Activated effector memory CD4-positive, alpha-beta T cell treated with anti-CD3 and anti-CD28 coated beads, Interleukin-2, amount 50 U/mL, for 16 hours (primary cell): ENCODE measurements around the gene STK32C.
A peak's percentile ranks its signal among the peaks of the same experiment; 100 is the strongest.

Source experiments
- DNase-seq: peaks from one replicate; pipeline ENCODE4 v3.0.0-alpha.2; 2020

Gene STK32C

DNA sequence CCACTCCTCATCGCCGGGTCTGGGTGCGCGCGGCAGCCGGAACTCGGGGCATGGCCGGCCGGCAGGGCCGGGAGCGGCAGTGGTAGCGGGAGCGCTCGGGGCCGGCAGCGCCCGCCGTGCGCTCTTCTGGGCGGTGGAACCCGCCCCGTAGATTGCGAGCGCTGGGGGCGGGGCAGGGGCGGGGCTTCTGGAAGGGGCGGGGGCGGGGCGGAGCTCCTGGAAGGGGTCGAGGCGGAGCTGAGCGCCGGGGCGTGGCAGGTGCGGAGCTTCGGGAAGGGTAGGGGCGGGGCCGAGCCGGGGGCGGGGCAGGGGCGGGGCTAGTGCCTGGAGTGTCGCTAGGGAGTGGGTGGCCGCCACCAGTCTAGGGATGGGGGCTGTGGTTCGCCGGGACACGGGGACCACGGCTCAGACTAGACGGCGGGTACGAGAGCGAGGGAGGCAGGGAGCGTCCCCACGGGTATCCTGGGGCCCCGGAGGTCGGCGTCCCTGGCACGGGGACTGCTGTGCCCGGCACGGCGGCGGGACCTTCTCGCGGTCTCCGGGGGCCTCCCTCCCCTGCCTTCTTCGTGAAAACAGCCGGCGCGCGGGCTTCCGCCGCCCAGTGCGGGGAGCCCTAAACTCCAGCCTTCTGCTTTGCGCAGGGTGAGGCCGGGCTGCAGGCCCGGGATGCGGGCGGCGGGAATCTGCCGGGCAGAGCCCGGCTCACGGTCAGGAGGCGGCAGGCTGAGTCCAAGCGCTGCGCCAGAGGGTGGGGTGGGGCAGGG is at the start of gene STK32C:
Gene STK32C, minus strand, starts transcription at position 128 of the 764 bp plus-strand sequence. Its CDS starts 117 bp downstream, at position 11.
- peak; percentile 95 for DNase-seq

DNA sequence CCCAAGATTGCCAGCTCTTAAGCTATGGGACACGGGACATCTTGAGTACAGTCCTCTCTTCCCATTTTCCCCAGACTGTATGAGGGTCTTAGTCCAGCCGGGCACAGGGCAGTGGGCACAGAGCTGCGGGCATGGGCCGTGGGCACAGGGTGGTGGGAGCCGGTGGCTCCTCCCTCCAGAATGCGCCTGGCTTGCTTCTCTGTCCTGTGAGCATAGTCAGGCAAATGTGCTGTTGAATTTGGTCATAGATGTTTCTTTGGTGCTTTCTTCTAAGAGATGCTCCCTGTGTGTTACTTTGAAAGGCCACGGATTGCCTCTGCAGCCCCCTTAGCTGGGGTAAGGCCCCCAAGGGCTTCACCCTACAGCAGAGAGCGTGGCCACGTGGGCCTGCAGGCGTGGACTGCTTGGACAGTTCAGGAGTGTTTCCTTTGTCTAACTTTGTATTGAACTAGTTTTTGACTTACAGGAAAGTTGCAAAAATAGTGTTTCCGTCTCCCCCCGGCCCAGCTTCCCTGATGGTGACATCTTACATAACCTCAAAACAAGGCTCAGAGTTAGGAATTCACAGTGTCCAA is 49.0 kb upstream of the STK32C start:
- DNase-seq, result no peak

DNA sequence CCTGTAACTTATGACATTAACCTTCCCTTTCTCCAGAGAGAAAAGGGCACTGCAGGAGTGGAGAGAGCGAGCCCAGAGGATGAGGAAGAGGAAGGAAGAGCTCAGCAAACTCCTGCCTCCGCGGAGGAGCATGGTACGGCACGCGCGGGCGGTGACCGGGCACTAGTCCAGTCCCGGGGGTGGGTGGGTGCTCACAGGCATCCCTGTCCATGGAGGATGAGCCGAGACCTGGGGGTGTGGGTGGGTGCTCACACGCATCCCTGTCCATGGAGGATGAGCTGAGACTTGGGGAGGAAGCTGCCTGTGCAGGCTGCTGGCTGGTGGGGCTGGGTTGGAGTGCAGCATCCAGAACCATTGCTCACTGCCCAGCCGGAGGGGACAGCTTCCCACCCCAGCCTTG is 48.0 kb upstream of the STK32C start:
- peak; percentile 16 for DNase-seq

DNA sequence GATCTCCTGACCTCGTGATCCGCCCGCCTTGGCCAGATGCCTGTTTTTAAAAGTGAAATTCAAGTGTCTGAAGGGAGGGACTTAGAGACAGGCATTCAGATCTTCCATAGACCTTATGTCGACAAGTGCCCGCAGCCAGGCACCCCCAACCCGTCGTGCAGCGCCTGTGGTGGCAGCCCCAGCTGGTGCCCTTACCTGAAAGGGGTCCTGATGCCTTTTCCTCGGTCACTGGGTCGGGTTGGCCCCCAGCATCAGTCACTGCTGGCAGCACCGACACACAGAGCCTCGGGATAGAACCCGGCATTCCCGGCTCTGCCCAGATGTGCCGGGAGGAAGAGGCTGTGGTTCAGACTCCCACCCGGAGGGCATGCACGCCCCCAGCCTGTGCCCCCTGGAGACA is 47.5 kb upstream of the STK32C start:
- DNase-seq, result no peak

DNA sequence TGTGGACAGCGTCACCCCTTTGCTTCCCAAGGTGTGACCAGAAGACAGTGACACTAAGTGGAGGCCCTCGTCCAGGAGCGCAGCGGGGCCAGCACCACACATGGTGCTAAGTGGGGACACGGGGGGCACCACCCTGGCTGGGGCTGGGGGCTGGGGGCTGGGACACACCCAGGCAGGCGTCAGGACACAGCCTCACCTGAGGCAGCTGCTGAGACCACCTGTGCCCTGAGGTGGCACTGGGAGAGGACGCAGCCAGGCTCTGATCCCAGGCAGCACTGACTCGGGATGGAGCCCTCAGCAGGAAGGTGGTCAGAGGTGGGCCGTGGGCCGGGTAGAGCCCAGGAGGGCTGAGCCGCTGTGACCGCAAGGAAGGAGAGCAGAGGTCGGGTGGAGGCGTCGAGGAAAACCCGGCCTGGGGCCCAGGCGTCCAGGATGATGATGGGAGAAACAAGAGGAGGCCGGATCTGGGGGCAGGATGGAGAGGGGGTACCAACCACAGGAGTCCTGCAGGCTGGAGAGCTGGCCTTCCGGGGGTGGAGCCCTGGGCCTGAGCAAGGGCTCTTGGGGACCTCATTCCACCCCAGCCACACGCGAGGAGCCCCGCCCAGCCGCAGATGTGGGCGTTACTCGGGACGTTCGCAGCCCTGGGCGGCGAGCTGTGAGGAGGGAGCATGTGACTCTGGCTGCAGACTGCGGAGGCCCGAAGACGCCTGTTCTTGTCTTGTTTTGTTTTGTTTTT is 46.8 kb upstream of the STK32C start:
- peak; percentile 54 for DNase-seq

DNA sequence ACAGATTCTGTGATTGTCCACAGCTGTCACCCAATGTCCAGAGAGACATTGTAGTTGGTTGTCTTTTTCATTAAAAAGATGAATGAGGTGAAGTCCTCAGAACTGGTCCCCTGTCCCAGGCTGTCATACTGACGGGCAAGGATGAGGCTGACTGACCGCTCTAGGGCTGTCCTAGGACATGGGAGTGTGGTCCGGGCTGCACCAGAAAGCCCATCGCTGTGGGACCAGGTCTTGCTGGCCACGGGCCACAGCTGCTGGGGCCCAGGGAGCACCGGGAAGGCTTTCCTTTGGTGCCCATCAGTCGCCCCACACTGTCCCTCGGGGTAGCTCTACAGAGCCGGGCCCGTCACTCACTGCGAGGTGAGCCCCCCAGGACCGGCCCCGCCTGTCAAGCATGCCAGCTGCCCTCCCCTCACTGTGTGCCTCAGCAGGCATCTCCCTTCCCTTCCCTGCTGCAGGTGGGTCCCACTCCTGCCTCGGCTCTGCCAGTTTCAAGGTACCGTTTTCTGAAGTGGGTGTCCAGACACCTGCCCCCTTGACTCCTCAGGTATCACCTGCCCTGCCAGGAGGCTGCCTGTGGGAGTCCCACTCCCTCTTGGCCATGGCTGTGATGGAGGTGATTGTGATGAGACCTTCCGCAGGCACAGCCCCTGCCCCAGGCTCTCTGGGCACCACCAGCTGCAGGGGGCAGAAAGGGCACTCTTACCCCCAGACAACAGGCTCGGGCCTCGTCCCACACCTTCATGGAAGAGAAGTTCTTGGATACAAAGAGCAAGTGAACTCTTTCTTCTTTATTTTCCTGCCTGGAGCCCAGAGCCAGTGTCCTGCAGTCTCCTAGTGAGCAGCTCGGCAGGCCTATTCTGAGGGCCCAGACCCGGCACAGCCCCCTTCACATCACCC is 46.0 kb upstream of the STK32C start:
- DNase-seq, result peak; percentile 54

DNA sequence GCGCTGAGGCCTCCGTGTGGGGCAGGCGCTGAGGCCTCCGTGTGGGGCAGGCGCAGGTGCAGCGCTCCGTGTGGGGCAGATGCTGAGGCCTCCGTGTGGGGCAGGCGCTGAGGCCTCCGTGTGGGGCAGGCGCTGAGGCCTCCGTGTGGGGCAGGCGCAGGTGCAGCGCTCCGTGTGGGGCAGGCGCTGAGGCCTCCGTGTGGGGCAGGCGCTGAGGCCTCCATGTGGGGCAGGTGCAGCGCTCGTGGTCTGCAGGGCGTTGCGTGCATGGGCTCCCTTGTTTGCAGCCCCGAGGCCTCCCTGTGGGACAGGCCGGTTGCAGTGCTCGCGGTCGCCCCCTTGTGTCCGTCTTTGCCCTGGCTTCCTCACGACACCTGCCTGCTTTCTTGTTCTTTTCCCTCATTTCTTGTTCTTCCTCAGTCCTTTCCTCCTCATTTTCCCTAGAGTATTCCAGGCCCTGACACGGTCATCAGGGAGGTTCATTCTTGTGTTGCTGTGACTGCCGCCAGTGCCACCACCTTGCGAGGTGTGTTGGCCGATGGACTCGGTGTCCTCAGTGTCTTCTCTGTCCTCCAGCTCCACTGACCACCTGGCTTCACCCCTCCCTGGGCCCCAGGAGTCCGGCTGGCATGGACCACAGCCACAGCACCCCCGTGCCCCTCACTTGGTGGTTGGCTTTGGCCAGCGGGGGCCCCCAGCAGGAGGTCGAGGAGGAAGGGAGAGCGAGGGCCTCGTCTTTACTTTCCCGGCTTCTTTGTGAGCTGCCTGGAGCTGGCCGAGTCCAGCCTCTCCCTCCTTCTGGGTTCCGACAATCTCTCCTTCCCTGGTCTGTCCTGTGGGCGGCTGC is 44.9 kb upstream of the STK32C start:
- DNase-seq, result peak; percentile 89

GRCh38 chr10:132351611-132352010 is 43.9 kb upstream of the STK32C start:
- DNase-seq, result no peak

DNA sequence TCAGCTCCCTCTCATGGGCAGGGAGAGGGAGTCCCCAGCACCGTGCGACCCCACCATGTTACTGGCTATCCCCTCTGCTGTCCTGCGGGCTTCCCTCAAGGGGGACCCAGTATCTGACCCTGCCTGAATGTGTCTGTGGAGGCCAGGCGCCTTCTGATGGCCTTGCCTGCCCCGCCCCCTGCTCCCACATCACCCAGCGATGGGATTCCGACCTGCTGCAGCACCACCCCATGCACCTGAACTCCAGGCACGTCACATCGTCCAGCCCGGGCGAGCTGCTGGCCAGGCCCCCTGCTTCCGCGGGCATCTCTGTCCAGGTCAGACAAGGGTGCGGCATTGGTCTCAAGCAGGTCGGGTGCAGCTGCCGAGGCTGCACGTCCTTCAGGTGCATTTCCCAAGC is 43.2 kb upstream of the STK32C start:
- no peak for DNase-seq

- no peak for DNase-seq
Observed at GRCh38 chr10:132350391-132350790, 42.6 kb upstream of the STK32C start.

- DNase-seq, result no peak
Observed at GRCh38 chr10:132349766-132350165, 42.0 kb upstream of the STK32C start.

DNA sequence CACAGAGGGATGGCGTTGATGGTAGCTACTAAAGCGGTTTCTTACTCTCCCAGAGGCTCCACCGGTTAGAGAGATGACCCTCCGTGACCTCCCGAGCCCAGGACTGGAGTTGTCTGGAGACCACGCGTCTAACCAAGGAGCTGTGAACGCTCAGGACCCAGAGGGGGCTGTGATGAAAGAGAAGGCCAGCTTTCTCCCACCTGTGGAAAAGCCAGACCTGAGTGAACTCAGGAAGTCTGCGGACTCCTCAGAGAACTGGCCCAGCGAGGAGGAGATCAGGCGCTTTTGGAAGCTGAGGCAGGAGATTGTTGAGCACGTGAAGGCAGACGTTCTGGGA is 40.1 kb upstream of the STK32C start:
- DNase-seq, result no peak

DNA sequence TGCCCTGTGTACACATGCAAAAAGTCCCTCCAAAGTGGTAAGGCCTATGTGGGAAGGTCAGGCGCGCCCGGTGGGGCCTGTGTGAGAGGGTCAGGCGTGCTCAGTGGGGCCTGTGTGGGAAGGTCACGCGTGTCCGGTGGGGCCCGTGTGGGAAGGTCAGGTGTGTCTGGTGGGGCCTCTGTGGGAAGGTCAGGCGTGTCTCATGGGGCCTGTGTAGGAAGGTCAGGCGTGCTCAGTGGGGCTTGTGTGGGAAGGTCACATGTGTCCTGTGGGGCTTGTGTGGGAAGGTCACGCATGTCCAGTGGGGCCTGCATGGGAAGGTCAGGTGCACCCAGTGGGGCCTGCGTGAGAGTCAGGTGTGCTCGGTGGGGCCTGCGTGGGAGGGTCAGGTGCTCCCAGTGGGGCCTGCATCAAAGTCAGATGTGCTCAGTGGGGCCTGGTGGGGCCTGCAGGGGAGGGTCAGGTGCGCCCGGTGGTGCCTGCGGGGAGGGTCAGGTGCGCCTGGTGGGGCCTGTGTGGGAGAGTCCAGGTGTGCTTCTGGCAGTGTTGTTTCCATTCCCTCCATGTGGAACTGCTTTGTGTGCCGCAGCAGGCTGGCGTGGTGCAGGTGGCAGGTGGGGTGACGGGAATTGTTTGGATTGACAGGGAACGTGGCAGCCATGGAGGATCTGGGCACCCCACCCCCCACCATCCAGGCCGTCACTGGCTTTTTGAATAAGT is 39.6 kb upstream of the STK32C start:
- no peak for DNase-seq

- DNase-seq, result no peak
Observed at GRCh38 chr10:132346806-132347205, 39.1 kb upstream of the STK32C start.

GRCh38 chr10:132345345-132345744 is 37.6 kb upstream of the STK32C start:
- no peak for DNase-seq

GRCh38 chr10:132344386-132344785 is 36.6 kb upstream of the STK32C start:
- no peak for DNase-seq

GRCh38 chr10:132342553-132342952 is 34.8 kb upstream of the STK32C start:
- no peak for DNase-seq

DNA sequence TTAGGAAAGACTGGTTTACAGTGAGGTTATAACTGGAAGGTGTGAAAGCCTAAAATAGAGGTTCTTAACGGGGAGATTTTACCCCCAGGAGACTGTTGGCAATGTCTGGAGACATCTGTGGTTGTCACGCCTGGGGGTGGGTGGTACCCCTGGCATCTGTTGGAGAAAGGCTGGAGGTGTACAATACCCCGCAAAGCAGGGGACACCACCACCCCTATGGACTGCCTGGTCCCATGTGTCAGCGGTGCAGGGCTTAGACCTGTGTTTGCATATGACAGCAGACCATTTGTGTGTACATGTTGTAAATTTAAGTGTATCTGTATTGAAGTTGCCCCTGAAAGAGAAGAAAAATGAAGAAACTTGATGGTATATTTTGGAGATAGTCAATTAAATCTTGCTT is 34.0 kb upstream of the STK32C start:
- DNase-seq, result no peak

GRCh38 chr10:132341017-132341416 is 33.3 kb upstream of the STK32C start:
- no peak for DNase-seq

DNA sequence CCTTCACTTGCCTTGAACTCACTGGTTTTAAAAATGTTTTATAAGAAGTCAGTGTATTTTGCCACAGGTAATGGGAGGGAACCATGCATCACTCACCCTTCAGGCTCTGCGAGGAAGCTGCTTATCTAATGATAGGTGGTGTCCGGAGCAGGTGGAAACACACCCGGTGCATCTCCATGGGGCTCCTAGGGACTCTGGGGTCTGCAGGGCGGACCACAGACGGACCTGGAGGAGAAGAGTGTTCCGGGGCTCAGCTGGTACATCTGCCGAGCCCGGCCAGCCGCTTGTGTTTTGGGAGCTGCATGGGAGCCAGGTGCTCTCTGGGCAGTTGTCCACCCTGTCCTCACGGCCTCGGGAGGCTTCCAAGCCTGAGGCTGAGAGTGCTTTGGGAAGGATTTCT is 31.5 kb upstream of the STK32C start:
- no peak for DNase-seq

- no peak for DNase-seq
Observed at GRCh38 chr10:132338876-132339275, 31.1 kb upstream of the STK32C start.
